Measurements from ENCODE around the gene C17orf75. TPM values are rescaled to one million over a fixed set of nuclear protein-coding genes. Genes with fewer than 3 reads are reported as not detected.

The C17orf75 gene
- total RNA-seq, 1 donor from 2014 or later: 15.9 TPM

DNA sequence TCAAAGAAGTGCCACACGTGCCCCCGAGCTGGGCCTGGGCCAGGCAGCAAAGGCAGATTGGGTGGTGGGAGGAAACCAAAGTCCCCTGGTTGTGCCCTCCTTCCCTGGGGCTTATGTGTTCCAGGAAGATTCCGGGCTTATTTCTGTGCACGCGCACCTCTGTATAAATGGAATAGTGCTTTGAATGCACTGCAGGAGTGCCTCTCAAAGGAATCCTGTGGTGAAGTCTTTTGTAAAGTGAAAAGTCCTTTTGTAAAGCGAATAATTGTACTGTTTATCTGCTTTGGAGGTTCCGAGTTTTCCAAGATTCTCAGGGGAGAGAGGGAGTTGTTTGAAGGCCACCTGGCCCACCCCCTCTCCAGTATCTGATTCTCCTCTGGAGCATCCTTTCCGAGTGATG is 26.8 kb downstream of the C17orf75 start:
- DNase-seq (ENCODE audit: missing footprints) (no peak), ATAC-seq (no peak)
- intact Hi-C loops (cut with DNase I): no loop called here

DNA sequence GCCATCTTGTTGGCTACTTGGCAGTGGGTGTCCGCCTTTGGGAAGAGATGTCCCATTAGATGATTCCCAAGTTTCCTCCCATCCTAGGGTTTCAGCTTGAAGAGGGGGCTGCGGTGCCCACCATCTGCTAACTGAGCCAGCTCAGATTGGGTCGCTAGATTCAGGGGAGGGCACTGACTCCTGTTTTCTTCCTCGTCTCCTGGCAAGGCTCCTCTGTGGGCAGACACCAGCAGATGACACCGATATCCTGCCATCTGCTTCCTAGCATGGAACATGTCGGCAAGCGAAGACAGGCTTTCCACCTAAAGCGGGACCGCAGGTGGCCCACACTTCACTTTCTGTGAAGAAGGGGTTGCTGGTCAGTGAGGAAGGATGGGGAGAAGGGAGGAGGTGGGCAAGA is 27.3 kb downstream of the C17orf75 start:
- intact Hi-C loops (cut with DNase I): no loop called here
- DNase-seq (ENCODE audit: missing footprints): no peak
- ATAC-seq: no peak

DNA sequence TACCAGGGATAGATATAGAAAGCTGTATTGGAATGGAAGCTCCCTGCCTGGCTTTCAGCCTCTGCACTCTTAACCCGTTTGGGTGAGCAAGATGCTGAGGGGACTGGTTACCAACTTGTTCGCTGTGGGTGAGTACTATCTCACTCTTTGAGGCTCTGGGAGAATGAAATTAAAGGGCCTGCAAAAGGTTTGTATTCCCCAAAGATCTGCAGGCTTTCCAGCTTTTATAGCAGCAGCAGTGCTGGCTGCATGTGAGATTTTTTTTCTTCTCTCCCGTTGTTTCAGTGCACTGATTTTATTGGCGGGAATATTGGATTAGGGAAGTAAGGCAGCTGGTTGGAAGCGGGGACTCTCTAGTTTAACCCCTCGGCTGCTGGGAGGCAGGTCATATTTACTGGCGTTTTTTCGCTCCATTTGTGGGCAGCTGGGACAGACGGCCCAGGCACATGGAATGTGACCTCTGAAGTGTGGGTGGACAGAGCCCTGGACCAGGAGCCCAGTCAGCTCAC is 30.9 kb downstream of the C17orf75 start:
- DNase-seq (ENCODE audit: missing footprints): no peak
- intact Hi-C loops (cut with DNase I): no loop called here
- no peak for ATAC-seq

DNA sequence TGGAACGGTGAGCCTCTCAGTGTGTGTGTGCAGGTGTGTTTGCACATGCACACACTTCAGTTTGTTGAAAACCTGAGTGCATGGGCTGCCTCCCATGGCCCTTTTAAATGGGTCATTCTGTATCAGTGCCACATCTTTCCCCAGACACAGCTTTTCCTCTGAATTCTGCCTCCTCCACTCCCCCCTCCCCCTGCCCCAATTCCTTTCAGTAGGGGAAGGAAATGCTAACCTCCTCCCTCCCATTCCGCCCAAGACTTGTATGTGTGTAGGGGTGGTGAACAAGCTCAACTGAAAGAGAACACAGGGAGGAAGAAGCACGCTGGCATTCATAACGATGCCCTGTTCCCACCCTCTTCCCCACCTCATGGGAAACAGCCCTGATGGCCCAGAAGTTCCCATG is 34.3 kb downstream of the C17orf75 start:
- intact Hi-C loops (cut with DNase I): no loop called here
- DNase-seq (ENCODE audit: missing footprints): no peak
- no peak for ATAC-seq

DNA sequence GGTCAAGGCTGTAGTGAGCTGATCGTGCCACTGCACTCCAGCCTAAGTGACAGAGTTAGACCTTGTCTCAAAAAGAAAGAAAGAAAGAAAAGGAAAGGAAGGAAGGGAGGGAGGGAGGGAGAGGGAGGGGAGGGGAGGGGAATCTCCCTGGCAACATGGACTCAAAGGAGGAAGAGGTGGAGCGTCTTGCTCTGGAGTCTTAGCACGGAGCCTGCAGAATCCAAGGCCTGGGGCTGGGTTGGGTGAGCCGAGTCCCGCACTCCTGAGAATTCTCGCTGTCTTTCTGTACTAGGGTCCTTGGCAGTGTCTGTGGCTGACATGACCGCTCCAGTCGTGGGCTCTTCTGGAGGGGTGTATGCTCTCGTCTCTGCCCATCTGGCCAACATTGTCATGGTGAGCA is 36.9 kb downstream of the C17orf75 start:
- DNase-seq (ENCODE audit: missing footprints): no peak
- ATAC-seq: no peak
- intact Hi-C loops (cut with DNase I): no loop called here

DNA sequence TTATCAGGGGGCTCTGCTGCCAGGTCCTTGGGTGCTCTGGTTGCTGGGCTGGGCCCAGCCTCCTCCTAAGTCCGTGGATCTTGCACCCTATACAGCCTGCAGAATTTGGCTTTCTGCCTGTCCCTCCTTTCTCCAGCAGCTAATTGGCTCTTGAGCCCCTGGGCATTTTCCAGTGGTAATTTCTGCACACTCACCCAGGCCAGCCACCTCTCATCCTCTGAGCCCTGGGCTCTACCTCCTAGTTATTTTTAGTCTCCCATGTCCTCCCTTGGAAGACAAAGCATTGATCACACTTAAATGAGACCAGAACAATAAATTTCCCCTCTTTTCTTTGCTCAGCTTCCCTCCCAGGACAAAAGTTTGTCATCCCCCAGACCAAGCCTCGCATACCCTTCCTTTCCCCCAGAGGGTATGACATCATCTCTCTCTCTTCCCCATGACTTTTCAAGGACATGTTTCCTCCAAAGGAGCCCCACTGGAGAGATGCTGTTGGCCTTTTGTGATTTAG is 38.1 kb downstream of the C17orf75 start:
- DNase-seq (ENCODE audit: missing footprints) (no peak), ATAC-seq (peak; percentile 49)
- intact Hi-C loops (cut with DNase I): no loop called here

DNA sequence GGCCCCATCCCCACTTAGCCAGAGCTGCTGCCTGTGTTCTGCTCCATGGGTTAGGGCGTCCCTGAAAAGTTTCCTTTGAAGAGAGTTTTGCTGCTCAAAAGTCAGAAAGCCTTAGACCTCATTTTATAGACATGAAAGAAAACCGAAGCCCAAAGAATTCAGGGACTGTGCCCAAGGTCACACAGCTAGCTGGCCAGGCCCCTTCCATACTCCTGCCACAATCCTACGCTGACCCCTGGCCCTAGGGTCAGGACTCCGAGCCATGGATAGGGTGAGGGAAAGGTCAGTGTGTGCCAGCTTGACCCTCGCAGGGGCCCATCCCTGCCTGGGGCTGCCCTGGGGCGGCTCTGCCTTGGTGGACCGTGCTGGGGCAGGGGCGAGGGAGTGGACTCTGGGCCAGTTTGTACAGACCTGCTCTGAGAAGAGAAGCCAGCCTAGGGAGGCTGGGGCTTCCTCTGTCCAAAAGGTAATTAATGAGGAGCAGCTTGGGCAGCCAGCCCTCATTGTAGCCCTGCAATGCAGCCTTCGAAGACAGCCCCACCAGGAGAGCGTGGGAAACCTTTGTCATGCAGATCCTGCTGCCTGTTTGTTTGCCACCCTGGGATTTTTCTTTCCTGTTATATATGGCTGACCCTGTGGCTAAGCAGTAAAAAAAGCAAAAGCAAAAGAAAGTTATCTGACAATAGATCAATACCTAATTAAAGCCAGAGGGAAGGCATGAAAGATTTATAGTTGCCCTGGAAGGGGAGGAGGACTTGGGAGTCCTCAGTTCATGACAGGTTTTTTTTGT is 38.9 kb downstream of the C17orf75 start:
- DNase-seq (ENCODE audit: missing footprints): no peak
- intact Hi-C loops (cut with DNase I): no loop called here
- no peak for ATAC-seq

DNA sequence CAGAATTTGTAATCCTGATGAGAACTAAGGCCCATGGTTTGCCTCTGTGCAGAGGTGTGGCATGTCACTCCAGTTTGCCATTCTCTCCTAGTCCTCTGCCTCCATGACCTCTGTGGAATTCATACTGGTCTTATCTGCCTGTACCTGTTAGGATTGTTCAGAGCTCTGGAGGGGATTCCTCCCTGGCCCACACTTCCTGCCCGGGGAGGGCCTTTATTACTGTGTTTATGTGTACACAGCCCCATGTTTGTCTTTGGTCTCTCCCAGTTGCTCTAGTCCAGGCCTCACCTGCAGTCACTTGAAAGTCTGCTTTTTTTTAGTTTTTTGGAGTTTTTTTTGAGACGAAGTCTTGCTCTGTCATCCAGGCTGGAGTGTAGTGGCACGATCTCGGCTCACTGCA is 39.9 kb downstream of the C17orf75 start:
- DNase-seq (ENCODE audit: missing footprints) (no peak), ATAC-seq (no peak)
- intact Hi-C loops (cut with DNase I): no loop called here

DNA sequence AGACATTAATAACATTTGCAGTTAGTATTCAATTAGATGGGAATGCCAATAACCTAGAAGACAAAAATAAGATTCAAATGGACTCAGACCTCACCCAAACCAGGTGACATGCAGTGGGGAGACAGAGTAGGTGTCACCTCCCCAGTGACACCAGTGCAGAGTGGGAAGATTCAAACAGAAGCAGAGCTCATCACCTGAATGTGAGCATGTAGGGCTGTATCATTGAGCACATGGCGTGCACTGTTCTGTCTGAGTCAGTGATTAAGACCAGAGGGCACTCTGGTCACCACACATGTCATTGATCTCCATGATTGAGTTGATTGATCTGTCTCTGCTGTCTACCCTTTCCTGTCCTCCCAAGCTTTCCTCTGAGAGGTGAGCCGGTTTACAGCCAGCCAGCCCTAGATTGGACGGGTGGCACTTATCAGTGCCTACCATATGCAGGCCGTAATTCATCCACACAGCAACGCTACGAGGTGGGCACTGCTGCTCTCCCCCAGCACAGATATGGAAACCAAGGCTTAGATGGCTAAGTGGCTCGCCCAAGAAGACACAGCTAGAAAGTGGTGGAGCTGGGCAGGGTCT is 42.3 kb downstream of the C17orf75 start:
- ATAC-seq (no peak), DNase-seq (ENCODE audit: missing footprints) (no peak)
- intact Hi-C loops (cut with DNase I): no loop called here

DNA sequence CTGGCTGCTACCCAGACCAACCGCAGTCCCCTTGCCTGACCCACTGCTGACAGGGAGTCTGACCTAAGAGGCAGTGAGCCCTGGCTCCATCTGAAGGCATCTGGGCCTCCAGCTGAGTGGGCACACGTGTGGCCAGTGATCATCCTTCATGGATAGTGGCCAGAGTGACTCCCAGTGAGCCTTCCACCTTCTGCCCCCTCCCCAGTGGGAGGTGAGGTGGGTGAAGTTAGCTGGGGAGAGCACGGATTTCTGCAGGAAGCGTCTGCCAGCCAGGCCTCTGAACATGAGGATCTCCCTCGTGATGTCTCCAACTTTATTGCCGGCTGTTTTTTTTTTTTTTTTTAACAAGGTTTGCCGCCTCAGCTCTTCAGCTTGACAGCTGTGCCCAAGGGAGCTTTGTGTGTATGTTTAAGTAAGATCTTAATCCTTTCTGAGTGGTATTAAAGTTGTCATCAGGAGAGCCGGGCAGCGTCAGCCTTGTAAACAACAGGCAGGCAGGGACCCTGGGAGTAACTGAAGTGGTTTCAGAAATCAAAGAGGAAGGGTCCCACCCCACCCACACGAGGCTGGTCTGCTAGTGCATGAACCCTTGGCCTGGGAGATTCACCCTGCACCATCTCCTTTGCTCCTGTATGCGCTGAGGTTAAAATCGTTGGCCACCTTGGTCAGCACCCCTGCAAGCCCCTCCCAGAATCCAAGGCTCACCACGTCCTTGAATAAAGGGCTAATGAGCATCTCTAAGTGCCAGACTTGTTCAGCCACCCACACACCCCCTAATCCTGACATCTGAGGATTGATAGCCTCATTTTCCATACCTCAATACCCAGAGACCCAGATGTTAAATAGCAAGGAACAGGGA is 43.0 kb downstream of the C17orf75 start:
- no peak for ATAC-seq

DNA sequence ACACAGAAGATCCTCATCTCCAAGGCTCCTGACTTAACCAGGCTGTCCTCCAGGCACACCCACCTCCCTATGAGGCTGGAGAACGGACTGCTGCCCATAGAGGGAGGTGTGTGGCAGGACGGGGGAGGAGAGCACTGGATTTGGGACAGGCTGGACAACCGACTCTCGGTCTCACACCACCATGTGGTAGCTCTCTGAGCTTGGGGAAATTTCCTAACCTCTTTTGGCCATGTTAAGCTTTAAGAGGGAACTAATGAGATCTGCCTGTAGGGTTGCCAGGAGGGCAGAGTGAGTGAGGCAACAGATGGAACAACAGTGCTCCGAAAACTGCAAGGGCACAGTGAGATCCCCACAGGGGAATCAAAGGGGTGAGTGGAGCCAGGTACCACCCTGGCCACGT is 43.7 kb downstream of the C17orf75 start:
- ATAC-seq (no peak), DNase-seq (ENCODE audit: missing footprints) (no peak)
- intact Hi-C loops (cut with DNase I): no loop called here

More for the DNA sequence above, 43.0 kb downstream of the C17orf75 start:
- no peak for DNase-seq (ENCODE audit: missing footprints)
- intact Hi-C loops (cut with DNase I): no loop called here

DNA sequence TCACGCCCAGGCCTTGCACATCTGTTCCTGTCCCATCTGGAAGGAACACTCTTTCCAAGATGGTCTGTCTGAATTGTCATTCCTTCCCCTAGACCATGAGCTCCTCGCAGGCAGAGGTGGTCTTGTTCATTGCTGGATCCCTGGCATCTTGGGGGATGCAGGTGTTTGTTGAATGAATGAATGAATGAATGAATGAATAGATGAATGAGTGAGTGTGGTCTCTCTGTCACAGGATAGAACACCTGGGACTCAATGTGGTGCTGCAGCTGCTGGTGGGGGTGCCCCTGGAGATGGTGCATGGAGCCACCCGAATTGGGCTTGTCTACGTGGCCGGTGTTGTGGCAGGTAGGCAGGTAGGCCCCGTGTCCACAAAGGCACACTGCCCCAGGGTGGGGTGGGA is 44.1 kb downstream of the C17orf75 start:
- ATAC-seq (no peak), DNase-seq (ENCODE audit: missing footprints) (no peak)
- intact Hi-C loops (cut with DNase I): no loop called here

DNA sequence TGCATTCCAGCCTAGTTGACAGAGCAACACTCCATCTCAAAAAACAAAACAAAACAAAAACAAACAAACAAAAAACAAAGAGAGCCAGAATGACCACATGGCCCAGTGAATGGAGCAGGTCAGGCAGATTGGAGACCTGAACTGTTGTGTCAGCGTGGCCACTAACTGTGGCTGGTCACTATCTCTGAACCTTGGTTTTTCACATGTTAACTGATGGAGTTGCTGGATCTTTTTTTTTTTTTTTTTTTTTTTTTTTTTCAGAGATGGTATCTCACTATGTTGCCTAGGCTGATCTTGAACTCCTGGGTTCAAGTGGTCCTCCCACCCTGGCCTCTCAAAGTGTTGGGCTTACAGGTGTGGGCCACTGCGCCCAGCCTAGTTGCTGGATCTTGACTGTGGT is 44.5 kb downstream of the C17orf75 start:
- intact Hi-C loops (cut with DNase I): no loop called here
- ATAC-seq: no peak
- no peak for DNase-seq (ENCODE audit: missing footprints)

DNA sequence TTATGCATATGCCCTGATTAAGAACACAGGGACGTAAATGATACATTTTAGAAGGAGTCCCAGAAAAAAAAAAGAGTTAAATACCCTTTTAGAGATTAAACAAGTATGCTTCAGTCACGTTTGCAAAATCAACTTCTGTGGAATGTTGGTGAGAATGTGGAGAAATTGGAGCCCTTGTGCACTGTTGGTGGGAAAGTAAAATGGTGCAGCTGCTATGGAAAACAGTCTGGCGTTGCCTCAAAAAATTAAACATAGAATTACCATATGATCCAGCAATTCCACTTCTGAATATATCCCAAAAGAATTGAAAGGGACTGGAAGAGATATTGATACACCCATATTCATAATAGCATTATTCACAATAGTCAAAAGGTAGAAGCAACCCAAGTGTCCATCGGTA is 49.9 kb downstream of the C17orf75 start:
- no peak for ATAC-seq
- no peak for DNase-seq (ENCODE audit: missing footprints)
- intact Hi-C loops (cut with DNase I): no loop called here

DNA sequence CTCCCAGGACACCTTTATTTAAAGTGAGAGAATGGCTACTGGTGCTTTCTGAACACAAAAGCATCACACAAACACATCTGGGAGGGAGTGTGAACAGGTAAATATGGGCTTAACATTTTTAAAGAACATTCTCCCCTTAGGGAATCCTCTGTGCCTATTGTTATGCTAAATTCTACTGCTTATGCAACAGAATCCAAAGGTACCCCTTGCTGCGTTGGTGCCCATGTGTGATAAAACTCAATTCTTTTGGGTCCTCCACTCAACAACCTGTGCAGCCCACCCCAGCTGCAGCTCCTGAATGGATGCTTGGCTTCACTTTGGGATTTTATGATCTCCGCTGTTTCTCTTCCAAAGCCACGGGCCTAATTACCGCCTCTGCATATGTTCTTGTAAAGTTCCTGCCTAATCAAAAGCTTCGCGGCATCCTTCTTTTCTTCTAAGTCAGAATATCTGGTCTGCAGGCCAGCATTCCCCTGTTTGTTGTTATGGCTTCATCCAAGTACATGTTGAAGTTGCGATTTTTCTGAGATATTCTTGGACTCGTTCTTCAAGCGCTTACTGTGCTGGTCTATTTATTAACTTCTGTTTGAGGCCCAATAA is 52.4 kb downstream of the C17orf75 start:
- intact Hi-C loops (cut with DNase I): no loop called here

DNA sequence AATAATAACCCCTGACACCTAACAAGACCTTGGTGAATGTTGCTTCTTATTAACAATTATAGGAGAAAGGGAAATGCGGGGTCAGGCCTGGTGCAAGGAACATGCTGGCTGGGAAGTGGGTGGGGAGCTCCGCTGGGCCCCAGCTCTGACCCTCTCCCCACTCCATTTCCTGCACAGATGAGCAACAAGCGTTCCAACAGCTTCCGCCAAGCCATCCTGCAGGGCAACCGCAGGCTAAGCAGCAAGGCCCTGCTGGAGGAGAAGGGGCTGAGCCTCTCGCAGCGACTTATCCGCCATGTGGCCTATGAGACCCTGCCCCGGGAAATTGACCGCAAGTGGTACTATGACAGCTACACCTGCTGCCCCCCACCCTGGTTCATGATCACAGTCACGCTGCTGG is 53.4 kb downstream of the C17orf75 start:
- intact Hi-C loops (cut with DNase I): no loop called here
- DNase-seq (ENCODE audit: missing footprints) (no peak), ATAC-seq (no peak)

More for the DNA sequence above, 52.4 kb downstream of the C17orf75 start:
- no peak for ATAC-seq
- no peak for DNase-seq (ENCODE audit: missing footprints)

DNA sequence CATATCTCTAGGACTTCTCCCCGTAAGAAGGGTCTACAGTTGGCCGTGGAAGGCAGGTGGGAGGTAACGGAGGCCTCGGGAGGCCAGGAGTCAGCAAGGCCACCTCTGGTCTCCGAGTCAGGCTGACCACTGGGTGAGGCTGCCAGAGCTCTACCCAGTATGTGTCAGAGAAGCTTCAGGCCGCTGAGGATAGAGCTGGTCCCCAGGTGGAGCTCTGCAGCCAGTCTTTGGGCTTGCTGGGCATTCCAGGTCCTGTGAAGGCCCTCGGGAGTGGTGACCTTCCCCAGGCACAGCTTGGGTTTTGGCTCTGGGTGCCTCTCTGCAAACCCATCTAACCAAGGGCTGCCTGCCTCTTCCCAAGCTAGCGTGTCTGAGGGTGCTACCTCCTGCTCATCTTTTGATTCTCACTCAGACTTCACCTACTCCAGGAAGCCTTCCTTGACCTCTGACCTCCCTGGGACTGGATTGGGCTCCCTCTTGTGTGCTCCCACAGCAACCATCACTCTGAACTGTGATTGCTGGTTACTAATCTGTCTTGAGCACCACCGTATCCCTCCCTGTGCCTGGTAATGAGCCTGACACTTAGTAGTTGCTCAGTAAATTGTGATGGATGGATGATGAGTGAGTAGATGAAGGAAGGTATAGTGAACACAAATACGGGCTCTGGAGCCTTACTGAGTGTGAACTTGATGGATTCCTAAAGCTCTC is 54.0 kb downstream of the C17orf75 start:
- no peak for ATAC-seq
- intact Hi-C loops (cut with DNase I): no loop called here

DNA sequence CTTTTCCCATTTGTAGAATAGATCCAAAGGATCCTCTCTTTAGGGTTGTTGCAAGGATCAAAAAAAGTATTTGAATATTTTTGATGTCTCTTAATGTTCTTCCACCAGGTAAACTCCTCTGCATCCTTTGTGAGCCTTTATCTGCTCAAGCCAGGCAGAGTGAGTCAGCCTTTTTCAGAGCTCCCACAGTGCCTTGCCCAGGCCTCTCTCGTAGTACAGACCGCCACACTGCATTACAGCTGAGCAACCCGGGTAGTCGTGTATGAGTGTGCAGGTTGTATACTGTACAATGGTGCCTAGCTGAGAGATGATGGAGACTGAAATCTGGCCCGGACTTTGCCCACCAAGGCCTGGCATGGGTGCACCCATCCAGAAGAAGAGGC is 55.5 kb downstream of the C17orf75 start:
- no peak for DNase-seq (ENCODE audit: missing footprints)
- intact Hi-C loops (cut with DNase I): no loop called here
- ATAC-seq: no peak

More for the DNA sequence above, 54.0 kb downstream of the C17orf75 start:
- no peak for DNase-seq (ENCODE audit: missing footprints)

Measured in Right ventricle myocardium inferior (tissue), 1 donor.